HEK293 (cell line): ENCODE data around the gene RAD21L1.

Experiments used
- CTCF ChIA-PET: fragments of 350-600 bp; formaldehyde crosslinking; extraction: SDS; loops from one replicate; lab custom pipeline; 2021; ENCODE audit warnings: antibody characterized with exemption; lab: Yijun Ruan, JAX
- POLR2A ChIA-PET: fragments of 300-600 bp; formaldehyde crosslinking; extraction: SDS; loops from one replicate; lab custom pipeline; 2020; ENCODE audit warnings: antibody characterized with exemption, inconsistent platforms; lab: Yijun Ruan, JAX
- H3K27ac ChIP-seq: fragments of 200-500 bp; sonication (Bioruptor generic); 2 replicates; pipeline ENCODE4 v1.5.1; 2014; ENCODE audit warnings: low read depth, low read length, control low read depth, inconsistent platforms; ENCODE audit errors: extremely low read depth
- H3K36me3 ChIP-seq, 2 experiments: fragments of 200-500 bp in 1 of 2; sonication (Bioruptor generic) in 1 of 2; 1 replicate in 1 of 2; 2 replicates in 1 of 2; pipeline ENCODE4 v1.5.1; 2014 to 2017; ENCODE audit warnings: inconsistent platforms in 2 of 2, low read length in 2 of 2; ENCODE audit not compliant: control insufficient read depth in 2 of 2, insufficient read depth in 1 of 2
- H3K4me1 ChIP-seq: fragments of 200-500 bp; sonication (Bioruptor generic); 2 replicates; pipeline ENCODE4 v1.5.1; 2014; ENCODE audit warnings: mild to moderate bottlenecking, low read length, inconsistent platforms; ENCODE audit not compliant: control insufficient read depth, insufficient read depth
- H3K4me3 ChIP-seq: 2 replicates; pipeline ENCODE4 v1.5.1; 2011; ENCODE audit warnings: low read depth, mild to moderate bottlenecking, control low read depth, low read length, moderate library complexity
- H3K9me3 ChIP-seq: fragments of 200-500 bp; sonication (Bioruptor generic); 2 replicates; pipeline ENCODE4 v1.5.1; 2014; ENCODE audit warnings: low read depth, low read length, inconsistent platforms; ENCODE audit not compliant: control insufficient read depth, insufficient read depth
- GLIS2 ChIP-seq: fragments of 450-650 bp; formaldehyde crosslinking; IDR thresholded peaks from 2 replicates; pipeline ENCODE4 v1.5.1; 2016; ENCODE audit warnings: missing biosample characterization, missing genetic modification characterization
- ZBTB26 ChIP-seq: fragments of 450-650 bp; formaldehyde crosslinking; optimal IDR thresholded peaks from 2 replicates; pipeline ENCODE3; 2016; ENCODE audit warnings: missing biosample characterization, mild to moderate bottlenecking, missing genetic modification characterization
- ZBTB8A ChIP-seq: fragments of 450-650 bp; formaldehyde crosslinking; IDR thresholded peaks from 2 replicates; pipeline ENCODE4 v1.5.1; 2016; ENCODE audit warnings: missing biosample characterization, missing genetic modification characterization
- ZNF18 ChIP-seq: fragments of 450-650 bp; formaldehyde crosslinking; IDR thresholded peaks from 2 replicates; pipeline ENCODE4 v1.5.1; 2016; ENCODE audit warnings: missing biosample characterization, missing genetic modification characterization
- ZNF23 ChIP-seq: fragments of 450-650 bp; formaldehyde crosslinking; IDR thresholded peaks from 2 replicates; pipeline ENCODE4 v1.5.1; 2016; ENCODE audit warnings: missing biosample characterization, missing genetic modification characterization, borderline replicate concordance
- ZNF302 ChIP-seq: fragments of 450-650 bp; formaldehyde crosslinking; IDR thresholded peaks from 2 replicates; pipeline ENCODE4 v1.5.1; 2016; ENCODE audit warnings: missing biosample characterization, missing genetic modification characterization, low read depth
- ZNF391 ChIP-seq: fragments of 450-650 bp; formaldehyde crosslinking; IDR thresholded peaks from 2 replicates; pipeline ENCODE4 v1.5.1; 2016; ENCODE audit warnings: low read depth, missing biosample characterization, missing genetic modification characterization, borderline replicate concordance
- ZNF747 ChIP-seq: fragments of 450-650 bp; formaldehyde crosslinking; IDR thresholded peaks from 2 replicates; pipeline ENCODE4 v1.5.1; 2016; ENCODE audit warnings: missing biosample characterization, missing genetic modification characterization
- TF ChIP-seq, protein P1 (sequence below): fragments of 450-650 bp; formaldehyde crosslinking; IDR thresholded peaks from 2 replicates; pipeline ENCODE4; 2016; ENCODE audit warnings: missing biosample characterization, missing genetic modification characterization
- TF ChIP-seq, protein P2 (sequence below): sonication (generic); formaldehyde crosslinking; IDR thresholded peaks from 2 replicates; pipeline ENCODE4 v1.8.1; 2022; ENCODE audit warnings: mild to moderate bottlenecking, moderate library complexity, missing genetic modification reagents
- TF ChIP-seq, protein P3 (sequence below): fragments of 450-650 bp; formaldehyde crosslinking; IDR thresholded peaks from 2 replicates; pipeline ENCODE4 v1.5.1; 2017; ENCODE audit warnings: missing biosample characterization, missing genetic modification characterization

RAD21L1 gene

DNA sequence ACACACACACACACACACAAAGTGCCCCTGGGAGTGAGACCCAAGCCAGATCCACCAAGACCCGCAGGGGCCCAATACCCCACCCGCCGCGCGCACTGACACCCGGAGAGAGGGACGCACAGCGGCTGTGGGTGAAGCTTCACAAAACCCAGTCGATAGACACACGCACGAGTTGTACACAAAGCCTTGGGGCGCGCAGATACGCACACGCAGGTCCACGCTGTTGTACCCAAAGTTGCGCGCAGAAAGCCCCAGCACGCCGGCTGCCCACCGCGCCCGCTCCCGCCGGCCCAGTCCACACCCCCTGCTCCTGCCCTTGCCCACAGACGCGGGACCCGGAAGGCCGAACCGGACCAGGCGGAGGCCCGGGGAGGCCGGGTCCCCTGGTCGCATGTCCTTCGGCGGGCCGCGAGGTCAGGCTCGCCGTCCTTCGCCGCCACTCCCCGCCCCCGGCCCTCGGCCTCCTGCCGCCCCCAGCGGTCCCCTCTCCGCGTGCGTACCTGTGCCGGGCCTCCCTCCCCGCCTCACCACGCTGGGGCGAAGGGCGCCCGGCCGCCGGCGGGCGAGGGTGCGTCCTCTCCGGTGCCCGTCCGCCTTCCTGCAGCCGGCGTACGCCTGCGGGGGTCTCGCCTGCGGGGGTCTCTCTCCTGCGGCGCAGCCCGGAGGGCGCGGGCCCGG is 41.1 kb upstream of the RAD21L1 start, which contains the start of gene TMEM74B:
TSS of gene TMEM74B (minus strand) at position 344 of the 678 bp plus-strand sequence. CDS start 1,180 bp downstream, outside the sequence.
- H3K36me3 ChIP-seq, result peaks cover 0 to 17% of the 10 kb centered on the region in 2 experiments; a peak in 1 of 3 replicates
- no peaks in the 10 kb centered on the region for H3K4me1 ChIP-seq
- no peaks in the 10 kb centered on the region for H3K9me3 ChIP-seq
- peak within 1 kb of the TSS; percentile 46 for H3K4me3 ChIP-seq
- CTCF ChIA-PET, result interaction anchor here (0.6 to 3.4 kb wide), 7 partner anchors 11 to 397 kb away, joined by 3 to 21 read pairs (median 4); no protein-coding TSS in a partner anchor
- H3K27ac ChIP-seq, result no peak within 1 kb of the TSS; the same call in 1 of the 2 replicates
- TF ChIP-seq ZNF747 (no peak), ZNF391 (0 out of 2 replicates have a peak, but pooled peaks have one; percentile 63), ZNF18 (tag by site-specific recombination) (0 out of 2 replicates have a peak, but pooled peaks have one; percentile 0), ZNF23 (no peak), ZBTB8A (tag by site-specific recombination) (0 out of 2 replicates have a peak, but pooled peaks have one; percentile 4), GLIS2 (tag by site-specific recombination) (peak; percentile 23; the same call in 1 of the 2 replicates)
- TF ChIP-seq, protein P1, sequence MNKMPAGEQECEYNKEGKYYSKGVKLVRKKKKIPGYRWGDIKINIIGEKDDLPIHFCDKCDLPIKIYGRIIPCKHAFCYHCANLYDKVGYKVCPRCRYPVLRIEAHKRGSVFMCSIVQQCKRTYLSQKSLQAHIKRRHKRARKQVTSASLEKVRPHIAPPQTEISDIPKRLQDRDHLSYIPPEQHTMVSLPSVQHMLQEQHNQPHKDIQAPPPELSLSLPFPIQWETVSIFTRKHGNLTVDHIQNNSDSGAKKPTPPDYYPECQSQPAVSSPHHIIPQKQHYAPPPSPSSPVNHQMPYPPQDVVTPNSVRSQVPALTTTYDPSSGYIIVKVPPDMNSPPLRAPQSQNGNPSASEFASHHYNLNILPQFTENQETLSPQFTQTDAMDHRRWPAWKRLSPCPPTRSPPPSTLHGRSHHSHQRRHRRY, result no peak
- TF ChIP-seq, protein P2, sequence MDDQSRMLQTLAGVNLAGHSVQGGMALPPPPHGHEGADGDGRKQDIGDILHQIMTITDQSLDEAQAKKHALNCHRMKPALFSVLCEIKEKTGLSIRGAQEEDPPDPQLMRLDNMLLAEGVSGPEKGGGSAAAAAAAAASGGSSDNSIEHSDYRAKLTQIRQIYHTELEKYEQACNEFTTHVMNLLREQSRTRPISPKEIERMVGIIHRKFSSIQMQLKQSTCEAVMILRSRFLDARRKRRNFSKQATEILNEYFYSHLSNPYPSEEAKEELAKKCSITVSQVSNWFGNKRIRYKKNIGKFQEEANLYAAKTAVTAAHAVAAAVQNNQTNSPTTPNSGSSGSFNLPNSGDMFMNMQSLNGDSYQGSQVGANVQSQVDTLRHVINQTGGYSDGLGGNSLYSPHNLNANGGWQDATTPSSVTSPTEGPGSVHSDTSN (CRISPR knock-in tag), result peak; percentile 69; the same call in 1 of the 2 replicates
- TF ChIP-seq, all 188 proteins: peak for 5
- POLR2A ChIA-PET, result interaction anchor here (0.8 to 1.0 kb wide), 2 partner anchors 13 to 38 kb away, joined by 3 to 4 read pairs; no protein-coding TSS in a partner anchor

GRCh38 chr20:1185316-1185741 is 40.5 kb upstream of the RAD21L1 start:
- H3K9me3 ChIP-seq, result no peaks in the 10 kb centered on the region
- ChIA-PET POLR2A (interaction anchor here (1.0 kb wide), 1 partner anchor 39 kb away, joined by 4 read pairs; no protein-coding TSS in a partner anchor), CTCF (interaction anchor here (0.6 to 3.4 kb wide), 4 partner anchors 11 to 397 kb away, joined by 3 to 21 read pairs (median 4); no protein-coding TSS in a partner anchor)
- H3K27ac ChIP-seq, result no peak overlapping the region; the same call in 1 of the 2 replicates
- peak overlapping the region; percentile 46 for H3K4me3 ChIP-seq
- H3K36me3 ChIP-seq, result peaks cover 0 to 12% of the 10 kb centered on the region in 2 experiments; a peak in 1 of 3 replicates
- no peaks in the 10 kb centered on the region for H3K4me1 ChIP-seq
- TF ChIP-seq, protein P3, sequence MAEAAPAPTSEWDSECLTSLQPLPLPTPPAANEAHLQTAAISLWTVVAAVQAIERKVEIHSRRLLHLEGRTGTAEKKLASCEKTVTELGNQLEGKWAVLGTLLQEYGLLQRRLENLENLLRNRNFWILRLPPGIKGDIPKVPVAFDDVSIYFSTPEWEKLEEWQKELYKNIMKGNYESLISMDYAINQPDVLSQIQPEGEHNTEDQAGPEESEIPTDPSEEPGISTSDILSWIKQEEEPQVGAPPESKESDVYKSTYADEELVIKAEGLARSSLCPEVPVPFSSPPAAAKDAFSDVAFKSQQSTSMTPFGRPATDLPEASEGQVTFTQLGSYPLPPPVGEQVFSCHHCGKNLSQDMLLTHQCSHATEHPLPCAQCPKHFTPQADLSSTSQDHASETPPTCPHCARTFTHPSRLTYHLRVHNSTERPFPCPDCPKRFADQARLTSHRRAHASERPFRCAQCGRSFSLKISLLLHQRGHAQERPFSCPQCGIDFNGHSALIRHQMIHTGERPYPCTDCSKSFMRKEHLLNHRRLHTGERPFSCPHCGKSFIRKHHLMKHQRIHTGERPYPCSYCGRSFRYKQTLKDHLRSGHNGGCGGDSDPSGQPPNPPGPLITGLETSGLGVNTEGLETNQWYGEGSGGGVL (tag by site-specific recombination), result peak; percentile 69
- peak; percentile 14 for TF ChIP-seq ZBTB26 (tag by site-specific recombination)
- TF ChIP-seq ZNF302 (tag by site-specific recombination), result no peak
